H9 (cell line): ENCODE data around the gene OTOL1. TPM values are rescaled to one million over a fixed set of nuclear protein-coding genes. Genes with fewer than 3 reads are reported as not detected.

Experiments
- DNase-seq: peaks from one replicate; pipeline ENCODE4 v3.0.0-alpha.2; 2017
- H2AFZ ChIP-seq: one replicate; pipeline ENCODE4 v1.6.1; 2013; ENCODE audit warnings: mild to moderate bottlenecking, low read length, control low read depth, moderate library complexity
- H2AK5ac ChIP-seq: 2 replicates; pipeline ENCODE4 v1.6.1; 2013; ENCODE audit warnings: low read length, control low read depth, mixed read lengths; ENCODE audit not compliant: insufficient read length
- H2BK120ac ChIP-seq: one replicate; pipeline ENCODE4 v1.6.1; 2013; ENCODE audit warnings: low read depth, mild to moderate bottlenecking, low read length, control low read depth, inconsistent platforms; ENCODE audit not compliant: poor library complexity, severe bottlenecking
- H2BK12ac ChIP-seq: 2 replicates; pipeline ENCODE4 v1.6.1; 2013; ENCODE audit warnings: low read length, control low read depth, mixed read lengths, low read depth; ENCODE audit not compliant: insufficient read length
- H2BK15ac ChIP-seq: 2 replicates; pipeline ENCODE4 v1.6.1; 2013; ENCODE audit warnings: low read depth, low read length, control low read depth
- H2BK20ac ChIP-seq: one replicate; pipeline ENCODE4 v1.6.1; 2013; ENCODE audit warnings: low read depth, mild to moderate bottlenecking, low read length, control low read depth, inconsistent platforms; ENCODE audit not compliant: poor library complexity, severe bottlenecking
- H2BK5ac ChIP-seq: 2 replicates; pipeline ENCODE4 v1.6.1; 2013; ENCODE audit warnings: low read length, control low read depth, mixed read lengths; ENCODE audit not compliant: insufficient read length
- H3K14ac ChIP-seq: 2 replicates; pipeline ENCODE4 v1.6.1; 2013; ENCODE audit warnings: low read length, control low read depth; ENCODE audit not compliant: insufficient read depth
- H3K18ac ChIP-seq: 2 replicates; pipeline ENCODE4 v1.6.1; 2013; ENCODE audit warnings: low read depth, mild to moderate bottlenecking, mixed read lengths, low read length, control low read depth; ENCODE audit not compliant: insufficient read length
- H3K23ac ChIP-seq: 2 replicates; pipeline ENCODE4 v1.6.1; 2013; ENCODE audit warnings: low read length, control low read depth, mixed read lengths, low read depth; ENCODE audit not compliant: insufficient read length
- H3K23me2 ChIP-seq: 2 replicates; pipeline ENCODE4 v1.6.1; 2013; ENCODE audit warnings: low read depth, mild to moderate bottlenecking, mixed read lengths, low read length, control low read depth; ENCODE audit not compliant: insufficient read length, poor library complexity, severe bottlenecking
- H3K27ac ChIP-seq: 2 replicates; pipeline ENCODE4 v1.5.1; 2013; ENCODE audit warnings: low read length, control low read depth, mixed read lengths, low read depth; ENCODE audit not compliant: insufficient read length
- H3K27me3 ChIP-seq: 2 replicates; pipeline ENCODE4 v1.6.1; 2013; ENCODE audit warnings: low read length, control low read depth, inconsistent platforms; ENCODE audit not compliant: insufficient read depth
- H3K4ac ChIP-seq: 2 replicates; pipeline ENCODE4 v1.6.1; 2013; ENCODE audit warnings: low read depth, mild to moderate bottlenecking, control low read depth, inconsistent platforms, low read length, moderate library complexity
- H3K4me1 ChIP-seq: 2 replicates; pipeline ENCODE4 v1.6.1; 2013; ENCODE audit warnings: low read length, control low read depth, inconsistent platforms; ENCODE audit not compliant: insufficient read depth
- H3K4me2 ChIP-seq: 2 replicates; pipeline ENCODE4 v1.6.1; 2013; ENCODE audit warnings: low read length, control low read depth, mixed read lengths; ENCODE audit not compliant: insufficient read length, insufficient read depth
- H3K56ac ChIP-seq: 2 replicates; pipeline ENCODE4 v1.6.1; 2013; ENCODE audit warnings: low read depth, mild to moderate bottlenecking, mixed read lengths, low read length, control low read depth; ENCODE audit not compliant: insufficient read length
- H3K79me1 ChIP-seq: 2 replicates; pipeline ENCODE4 v1.6.1; 2013; ENCODE audit warnings: low read depth, mild to moderate bottlenecking, moderate library complexity, low read length, control low read depth, inconsistent platforms; ENCODE audit not compliant: insufficient read depth, poor library complexity, severe bottlenecking
- H3K79me2 ChIP-seq: 2 replicates; pipeline ENCODE4 v1.6.1; 2013; ENCODE audit warnings: low read length, control low read depth, inconsistent platforms; ENCODE audit not compliant: insufficient read depth
- H3K9ac ChIP-seq: 2 replicates; pipeline ENCODE4 v1.6.1; 2013; ENCODE audit warnings: low read length, control low read depth, mixed read lengths; ENCODE audit not compliant: insufficient read length; ENCODE audit errors: extremely low read depth
- H3K9me3 ChIP-seq: one replicate; pipeline ENCODE4 v1.6.1; 2013; ENCODE audit warnings: low read depth, low read length, inconsistent platforms; ENCODE audit not compliant: control insufficient read depth
- H3T11ph ChIP-seq: one replicate; pipeline ENCODE4 v1.6.1; 2013; ENCODE audit warnings: mild to moderate bottlenecking, low read length, control low read depth, inconsistent platforms
- H4K20me1 ChIP-seq: one replicate; pipeline ENCODE4 v1.6.1; 2013; ENCODE audit not compliant: control insufficient read depth, insufficient read length, insufficient read depth
- H4K5ac ChIP-seq: 2 replicates; pipeline ENCODE4 v1.6.1; 2013; ENCODE audit warnings: low read depth, mild to moderate bottlenecking, mixed read lengths, low read length, control low read depth; ENCODE audit not compliant: insufficient read length
- H4K8ac ChIP-seq: replicated peaks from 2 replicates; pipeline ENCODE4 v1.6.1; 2013; ENCODE audit warnings: low read length, control low read depth, mixed read lengths, low read depth; ENCODE audit not compliant: insufficient read length
- H4K91ac ChIP-seq: 2 replicates; pipeline ENCODE4 v1.6.1; 2013; ENCODE audit warnings: low read depth, mild to moderate bottlenecking, moderate library complexity, mixed read lengths, low read length, control low read depth; ENCODE audit not compliant: insufficient read length
- H3K27ac Mint-ChIP-seq, 3 experiments: 2 replicates in 2 of 3; 3 replicates in 1 of 3; pipeline ENCODE4 v1.8.0; 2020 to 2021; ENCODE audit warnings: mixed read lengths in 3 of 3, mild to moderate bottlenecking in 1 of 3, moderate library complexity in 1 of 3
- H3K27me3 Mint-ChIP-seq: 2 replicates; pipeline ENCODE4 v1.8.0; 2021; ENCODE audit warnings: low read depth, mild to moderate bottlenecking, moderate library complexity, mixed read lengths
- H3K36me3 Mint-ChIP-seq, 3 experiments: 2 replicates in 2 of 3; 3 replicates in 1 of 3; pipeline ENCODE4 v1.8.0; 2020 to 2021; ENCODE audit warnings: low read depth in 3 of 3, mixed read lengths in 3 of 3; ENCODE audit not compliant: insufficient read depth in 1 of 3
- H3K4me1 Mint-ChIP-seq, 2 experiments: 2 replicates each; pipeline ENCODE4 v1.8.0; 2020; ENCODE audit warnings: mixed read lengths in 2 of 2
- H3K4me3 Mint-ChIP-seq, 2 experiments: 2 replicates in 1 of 2; 3 replicates in 1 of 2; pipeline ENCODE4 v1.8.0; 2020 to 2021; ENCODE audit warnings: mild to moderate bottlenecking in 2 of 2, mixed read lengths in 2 of 2, moderate library complexity in 1 of 2
- H3K9me3 Mint-ChIP-seq, 2 experiments: 2 replicates in 1 of 2; 3 replicates in 1 of 2; pipeline ENCODE4 v1.8.0; 2020; ENCODE audit warnings: mild to moderate bottlenecking in 2 of 2, mixed read lengths in 2 of 2, moderate library complexity in 1 of 2
- CTCF ChIP-seq: fragments of 200-600 bp; sonication (generic); conservative IDR thresholded peaks from 3 replicates; pipeline ENCODE4 v1.8.0; 2021; ENCODE audit warnings: antibody characterized with exemption, mild to moderate bottlenecking
- WGBS: extraction: QIAGEN DNeasy Blood & Tissue Kit; methylation state at CpG from one replicate; pipeline ENCODE4 v1.1.7; 2013; ENCODE audit warnings: missing lambda C conversion rate, low lambda C conversion rate, mixed read lengths; ENCODE audit not compliant: insufficient read length; ENCODE audit errors: extremely low coverage; 5-methylcytosine and 5-hydroxymethylcytosine counted together
- total RNA-seq: library from RNA; stranded (reverse); gene quantifications from 2 replicates; pipeline ENCODE4 v1.2.1, GENCODE V29; 2021

OTOL1 gene
- total RNA-seq, 1 experiment from 2014 or later, result not detected

- H2BK20ac ChIP-seq, result no peak overlapping the region
- H2AFZ ChIP-seq, result no peak overlapping the region
- no peak overlapping the region for H4K8ac ChIP-seq
- no peaks in the 10 kb centered on the region for H3K4me1 ChIP-seq
- Mint-ChIP-seq H3K4me1 (0 out of 4 replicates have a peak, but pooled peaks cover 0 to 2% of the 10 kb centered on the region in 2 experiments), H3K27me3 (no peaks in the 10 kb centered on the region), H3K9me3 (no peaks in the 10 kb centered on the region), H3K27ac (no peak overlapping the region), H3K36me3 (no peaks in the 10 kb centered on the region), H3K4me3 (no peak overlapping the region)
- no peak overlapping the region for H3K4me2 ChIP-seq
- no peaks in the 10 kb centered on the region for H4K20me1 ChIP-seq
- H3K14ac ChIP-seq, result no peak overlapping the region
- no peak overlapping the region for H2BK120ac ChIP-seq
- no peak overlapping the region for H4K5ac ChIP-seq
- H3K27me3 ChIP-seq, result no peaks in the 10 kb centered on the region
- no peak overlapping the region for H3K23ac ChIP-seq
- no peak overlapping the region for H2BK5ac ChIP-seq
- no peaks in the 10 kb centered on the region for H3K9me3 ChIP-seq
- no peak for DNase-seq
- WGBS, result no CpG with 5 or more reads among the region's 1 CpG
- no peak overlapping the region for H3T11ph ChIP-seq
- H2AK5ac ChIP-seq, result no peak overlapping the region
- no peak overlapping the region for H4K91ac ChIP-seq
- H3K9ac ChIP-seq, result no peak overlapping the region
- H3K18ac ChIP-seq, result no peak overlapping the region
- H3K4ac ChIP-seq, result no peak overlapping the region
- H2BK15ac ChIP-seq, result no peak overlapping the region
- TF ChIP-seq CTCF, result no peak
- no peak overlapping the region for H2BK12ac ChIP-seq
- no peaks in the 10 kb centered on the region for H3K79me1 ChIP-seq
- no peaks in the 10 kb centered on the region for H3K23me2 ChIP-seq
- no peak overlapping the region for H3K27ac ChIP-seq
- no peaks in the 10 kb centered on the region for H3K79me2 ChIP-seq
- H3K56ac ChIP-seq, result no peak overlapping the region
Measured at GRCh38 chr3:161523916-161524315, 27.3 kb downstream of the OTOL1 start.
